Liver (tissue), 3 donors: ENCODE data around the gene MYO3B.

Experiments
- JUND ChIP-seq, 2 donors: IDR thresholded peaks; 2 replicates each; pipeline ENCODE4 v1.6.1; 2016; ENCODE audit warnings: antibody characterized with exemption in 2 of 2
- RAD21 ChIP-seq, 2 donors: IDR thresholded peaks; 2 replicates each; pipeline ENCODE4 v1.6.1; 2016; ENCODE audit warnings: antibody characterized with exemption in 2 of 2, mild to moderate bottlenecking in 2 of 2
- RXRA ChIP-seq, 2 donors: IDR thresholded peaks; 2 replicates each; pipeline ENCODE4 v1.6.1; 2017 to 2018; ENCODE audit warnings: antibody characterized with exemption in 2 of 2, mild to moderate bottlenecking in 1 of 2
- TAF1 ChIP-seq: conservative IDR thresholded peaks from 2 replicates; pipeline ENCODE4 v1.6.1; 2016; ENCODE audit warnings: antibody characterized with exemption, mild to moderate bottlenecking
- YY1 ChIP-seq: IDR thresholded peaks from 2 replicates; pipeline ENCODE4 v1.6.1; 2016; ENCODE audit warnings: antibody characterized with exemption, mild to moderate bottlenecking
- TF ChIP-seq, protein P1 (sequence below): fragments of 150-350 bp; IDR thresholded peaks from 2 replicates; pipeline ENCODE4 v1.5.1; 2017; ENCODE audit warnings: improper control_type of control experiment, low read depth, low read length; ENCODE audit not compliant: missing input control
- TF ChIP-seq, protein P2 (sequence below): IDR thresholded peaks from 2 replicates; pipeline ENCODE4 v1.6.1; 2016; ENCODE audit warnings: antibody characterized with exemption
- TF ChIP-seq, protein P3 (sequence below): IDR thresholded peaks from 2 replicates; pipeline ENCODE4 v1.6.1; 2016; ENCODE audit warnings: antibody characterized with exemption
- TF ChIP-seq, protein P4 (sequence below): IDR thresholded peaks from 2 replicates; pipeline ENCODE4 v1.6.1; 2016; ENCODE audit warnings: antibody characterized with exemption, mild to moderate bottlenecking
- donor health status: healthy.
- donor health status: healthy.

DNA sequence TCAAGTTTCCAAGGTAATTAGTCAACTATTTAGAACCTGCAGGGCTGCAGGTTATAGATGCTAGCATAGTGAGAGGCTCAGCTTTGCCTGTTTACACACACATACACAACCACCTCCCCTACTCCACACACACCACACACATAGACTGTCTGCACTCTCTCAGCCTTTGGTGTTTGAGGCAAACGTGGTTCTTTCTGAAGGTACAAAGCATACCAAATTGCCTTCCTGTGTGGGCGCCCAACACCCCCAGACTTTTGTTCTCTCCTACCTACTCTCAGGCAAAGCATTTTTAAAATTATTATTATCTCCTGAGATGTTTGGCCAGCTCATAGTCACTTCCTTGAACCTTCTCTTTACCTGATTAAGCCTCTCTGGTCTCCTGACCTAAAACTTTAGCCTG lies 44.9 kb downstream of the MYO3B start:
- TF ChIP-seq RXRA (IDR thresholded peaks at IDR 0.05) (no peak), TAF1 (no peak), YY1 (no peak), RAD21 (IDR thresholded peaks at IDR 0.05) (no peak), JUND (IDR thresholded peaks at IDR 0.05) (no peak)
- TF ChIP-seq, protein P1, sequence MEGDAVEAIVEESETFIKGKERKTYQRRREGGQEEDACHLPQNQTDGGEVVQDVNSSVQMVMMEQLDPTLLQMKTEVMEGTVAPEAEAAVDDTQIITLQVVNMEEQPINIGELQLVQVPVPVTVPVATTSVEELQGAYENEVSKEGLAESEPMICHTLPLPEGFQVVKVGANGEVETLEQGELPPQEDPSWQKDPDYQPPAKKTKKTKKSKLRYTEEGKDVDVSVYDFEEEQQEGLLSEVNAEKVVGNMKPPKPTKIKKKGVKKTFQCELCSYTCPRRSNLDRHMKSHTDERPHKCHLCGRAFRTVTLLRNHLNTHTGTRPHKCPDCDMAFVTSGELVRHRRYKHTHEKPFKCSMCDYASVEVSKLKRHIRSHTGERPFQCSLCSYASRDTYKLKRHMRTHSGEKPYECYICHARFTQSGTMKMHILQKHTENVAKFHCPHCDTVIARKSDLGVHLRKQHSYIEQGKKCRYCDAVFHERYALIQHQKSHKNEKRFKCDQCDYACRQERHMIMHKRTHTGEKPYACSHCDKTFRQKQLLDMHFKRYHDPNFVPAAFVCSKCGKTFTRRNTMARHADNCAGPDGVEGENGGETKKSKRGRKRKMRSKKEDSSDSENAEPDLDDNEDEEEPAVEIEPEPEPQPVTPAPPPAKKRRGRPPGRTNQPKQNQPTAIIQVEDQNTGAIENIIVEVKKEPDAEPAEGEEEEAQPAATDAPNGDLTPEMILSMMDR = no peak
- TF ChIP-seq, protein P2, sequence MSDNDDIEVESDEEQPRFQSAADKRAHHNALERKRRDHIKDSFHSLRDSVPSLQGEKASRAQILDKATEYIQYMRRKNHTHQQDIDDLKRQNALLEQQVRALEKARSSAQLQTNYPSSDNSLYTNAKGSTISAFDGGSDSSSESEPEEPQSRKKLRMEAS = no peak
- TF ChIP-seq, protein P3, sequence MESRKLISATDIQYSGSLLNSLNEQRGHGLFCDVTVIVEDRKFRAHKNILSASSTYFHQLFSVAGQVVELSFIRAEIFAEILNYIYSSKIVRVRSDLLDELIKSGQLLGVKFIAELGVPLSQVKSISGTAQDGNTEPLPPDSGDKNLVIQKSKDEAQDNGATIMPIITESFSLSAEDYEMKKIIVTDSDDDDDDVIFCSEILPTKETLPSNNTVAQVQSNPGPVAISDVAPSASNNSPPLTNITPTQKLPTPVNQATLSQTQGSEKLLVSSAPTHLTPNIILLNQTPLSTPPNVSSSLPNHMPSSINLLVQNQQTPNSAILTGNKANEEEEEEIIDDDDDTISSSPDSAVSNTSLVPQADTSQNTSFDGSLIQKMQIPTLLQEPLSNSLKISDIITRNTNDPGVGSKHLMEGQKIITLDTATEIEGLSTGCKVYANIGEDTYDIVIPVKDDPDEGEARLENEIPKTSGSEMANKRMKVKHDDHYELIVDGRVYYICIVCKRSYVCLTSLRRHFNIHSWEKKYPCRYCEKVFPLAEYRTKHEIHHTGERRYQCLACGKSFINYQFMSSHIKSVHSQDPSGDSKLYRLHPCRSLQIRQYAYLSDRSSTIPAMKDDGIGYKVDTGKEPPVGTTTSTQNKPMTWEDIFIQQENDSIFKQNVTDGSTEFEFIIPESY = no peak
- TF ChIP-seq, protein P4, sequence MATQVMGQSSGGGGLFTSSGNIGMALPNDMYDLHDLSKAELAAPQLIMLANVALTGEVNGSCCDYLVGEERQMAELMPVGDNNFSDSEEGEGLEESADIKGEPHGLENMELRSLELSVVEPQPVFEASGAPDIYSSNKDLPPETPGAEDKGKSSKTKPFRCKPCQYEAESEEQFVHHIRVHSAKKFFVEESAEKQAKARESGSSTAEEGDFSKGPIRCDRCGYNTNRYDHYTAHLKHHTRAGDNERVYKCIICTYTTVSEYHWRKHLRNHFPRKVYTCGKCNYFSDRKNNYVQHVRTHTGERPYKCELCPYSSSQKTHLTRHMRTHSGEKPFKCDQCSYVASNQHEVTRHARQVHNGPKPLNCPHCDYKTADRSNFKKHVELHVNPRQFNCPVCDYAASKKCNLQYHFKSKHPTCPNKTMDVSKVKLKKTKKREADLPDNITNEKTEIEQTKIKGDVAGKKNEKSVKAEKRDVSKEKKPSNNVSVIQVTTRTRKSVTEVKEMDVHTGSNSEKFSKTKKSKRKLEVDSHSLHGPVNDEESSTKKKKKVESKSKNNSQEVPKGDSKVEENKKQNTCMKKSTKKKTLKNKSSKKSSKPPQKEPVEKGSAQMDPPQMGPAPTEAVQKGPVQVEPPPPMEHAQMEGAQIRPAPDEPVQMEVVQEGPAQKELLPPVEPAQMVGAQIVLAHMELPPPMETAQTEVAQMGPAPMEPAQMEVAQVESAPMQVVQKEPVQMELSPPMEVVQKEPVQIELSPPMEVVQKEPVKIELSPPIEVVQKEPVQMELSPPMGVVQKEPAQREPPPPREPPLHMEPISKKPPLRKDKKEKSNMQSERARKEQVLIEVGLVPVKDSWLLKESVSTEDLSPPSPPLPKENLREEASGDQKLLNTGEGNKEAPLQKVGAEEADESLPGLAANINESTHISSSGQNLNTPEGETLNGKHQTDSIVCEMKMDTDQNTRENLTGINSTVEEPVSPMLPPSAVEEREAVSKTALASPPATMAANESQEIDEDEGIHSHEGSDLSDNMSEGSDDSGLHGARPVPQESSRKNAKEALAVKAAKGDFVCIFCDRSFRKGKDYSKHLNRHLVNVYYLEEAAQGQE = no peak
